GM18870 (cell line): ENCODE measurements around the gene GRK3.
"Not testable (repeated sequence)": the region's sequence is repeated elsewhere in the genome, so short reads cannot be mapped to it uniquely, and the experiment has no call there.

Experiments used
- ATAC-seq: cut with Tn5 transposase; IDR thresholded peaks from one replicate; pipeline ENCODE4 v1.9.1; 2021; ENCODE audit warnings: moderate library complexity; ENCODE audit not compliant: unreplicated experiment

GRK3 gene

GRCh38 chr22:25570486-25570885, 6.0 kb downstream of the GRK3 start:
- no peak for ATAC-seq

GRCh38 chr22:25571969-25572707, 7.7 kb downstream of the GRK3 start:
- not testable (repeated sequence) for ATAC-seq

- ATAC-seq: peak; percentile 52
Measured at GRCh38 chr22:25572708-25573171, 8.3 kb downstream of the GRK3 start.

GRCh38 chr22:25573841-25574240, 9.4 kb downstream of the GRK3 start:
- no peak for ATAC-seq

GRCh38 chr22:25574736-25575135, 10.3 kb downstream of the GRK3 start:
- ATAC-seq: no peak

GRCh38 chr22:25575674-25576392, 11.4 kb downstream of the GRK3 start:
- ATAC-seq: not testable (repeated sequence)

- ATAC-seq: not testable (repeated sequence)
Measured at GRCh38 chr22:25581452-25581851, 17.0 kb downstream of the GRK3 start.

GRCh38 chr22:25582946-25583345, 18.5 kb downstream of the GRK3 start:
- no peak for ATAC-seq

GRCh38 chr22:25584993-25585392, 20.5 kb downstream of the GRK3 start:
- ATAC-seq: not testable (repeated sequence)

- not testable (repeated sequence) for ATAC-seq
Measured at GRCh38 chr22:25589664-25590063, 25.2 kb downstream of the GRK3 start.

GRCh38 chr22:25593323-25593722, 28.8 kb downstream of the GRK3 start:
- not testable (repeated sequence) for ATAC-seq

GRCh38 chr22:25598609-25599008, 34.1 kb downstream of the GRK3 start:
- ATAC-seq: no peak

GRCh38 chr22:25602445-25602844, 38.0 kb downstream of the GRK3 start:
- no peak for ATAC-seq

- ATAC-seq: no peak
Measured at GRCh38 chr22:25602916-25603315, 38.4 kb downstream of the GRK3 start.

- not testable (repeated sequence) for ATAC-seq
Measured at GRCh38 chr22:25605146-25605545, 40.7 kb downstream of the GRK3 start.

GRCh38 chr22:25605565-25605964, 41.1 kb downstream of the GRK3 start:
- ATAC-seq: not testable (repeated sequence)

- ATAC-seq: not testable (repeated sequence)
Measured at GRCh38 chr22:25611284-25611683, 46.8 kb downstream of the GRK3 start.

GRCh38 chr22:25613131-25613530, 48.7 kb downstream of the GRK3 start:
- not testable (repeated sequence) for ATAC-seq

GRCh38 chr22:25613558-25613957, 49.1 kb downstream of the GRK3 start:
- not testable (repeated sequence) for ATAC-seq

GRCh38 chr22:25614791-25615190, 50.3 kb downstream of the GRK3 start:
- ATAC-seq: not testable (repeated sequence)

- ATAC-seq: no peak
Measured at GRCh38 chr22:25621986-25622385, 57.5 kb downstream of the GRK3 start.

GRCh38 chr22:25623310-25623734, 58.8 kb downstream of the GRK3 start:
- peak; percentile 86 for ATAC-seq
